ENCODE data around the gene A2ML1.

The A2ML1 gene

GRCh38 chr12:8822298-8822697 lies at the start of gene A2ML1:
Gene A2ML1, plus strand, starts transcription at chr12:8822621. Its CDS starts 31 bp downstream, at chr12:8822652.
- no peak within 1 kb of the TSS for H3K27ac ChIP-seq

GRCh38 chr12:8773461-8773860 lies 49.0 kb upstream of the A2ML1 start:
- TF ChIP-seq, protein P1, sequence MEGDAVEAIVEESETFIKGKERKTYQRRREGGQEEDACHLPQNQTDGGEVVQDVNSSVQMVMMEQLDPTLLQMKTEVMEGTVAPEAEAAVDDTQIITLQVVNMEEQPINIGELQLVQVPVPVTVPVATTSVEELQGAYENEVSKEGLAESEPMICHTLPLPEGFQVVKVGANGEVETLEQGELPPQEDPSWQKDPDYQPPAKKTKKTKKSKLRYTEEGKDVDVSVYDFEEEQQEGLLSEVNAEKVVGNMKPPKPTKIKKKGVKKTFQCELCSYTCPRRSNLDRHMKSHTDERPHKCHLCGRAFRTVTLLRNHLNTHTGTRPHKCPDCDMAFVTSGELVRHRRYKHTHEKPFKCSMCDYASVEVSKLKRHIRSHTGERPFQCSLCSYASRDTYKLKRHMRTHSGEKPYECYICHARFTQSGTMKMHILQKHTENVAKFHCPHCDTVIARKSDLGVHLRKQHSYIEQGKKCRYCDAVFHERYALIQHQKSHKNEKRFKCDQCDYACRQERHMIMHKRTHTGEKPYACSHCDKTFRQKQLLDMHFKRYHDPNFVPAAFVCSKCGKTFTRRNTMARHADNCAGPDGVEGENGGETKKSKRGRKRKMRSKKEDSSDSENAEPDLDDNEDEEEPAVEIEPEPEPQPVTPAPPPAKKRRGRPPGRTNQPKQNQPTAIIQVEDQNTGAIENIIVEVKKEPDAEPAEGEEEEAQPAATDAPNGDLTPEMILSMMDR (conservative IDR thresholded peaks at IDR 0.05): no peak
- no peak for TF ChIP-seq ZFX (IDR thresholded peaks at IDR 0.05)
- no peak overlapping the region for H3K27ac ChIP-seq

More at GRCh38 chr12:8822298-8822697, at the start of gene A2ML1:
- TF ChIP-seq ZFX (IDR thresholded peaks at IDR 0.05): no peak
- TF ChIP-seq, protein P1 (conservative IDR thresholded peaks at IDR 0.05): no peak

- no peak for TF ChIP-seq ZFX (IDR thresholded peaks at IDR 0.05)
- TF ChIP-seq, protein P1 (conservative IDR thresholded peaks at IDR 0.05): no peak
- H3K27ac ChIP-seq: no peak overlapping the region
These were observed 43.1 kb upstream of the A2ML1 start for GRCh38 chr12:8779281-8779680.

DNA sequence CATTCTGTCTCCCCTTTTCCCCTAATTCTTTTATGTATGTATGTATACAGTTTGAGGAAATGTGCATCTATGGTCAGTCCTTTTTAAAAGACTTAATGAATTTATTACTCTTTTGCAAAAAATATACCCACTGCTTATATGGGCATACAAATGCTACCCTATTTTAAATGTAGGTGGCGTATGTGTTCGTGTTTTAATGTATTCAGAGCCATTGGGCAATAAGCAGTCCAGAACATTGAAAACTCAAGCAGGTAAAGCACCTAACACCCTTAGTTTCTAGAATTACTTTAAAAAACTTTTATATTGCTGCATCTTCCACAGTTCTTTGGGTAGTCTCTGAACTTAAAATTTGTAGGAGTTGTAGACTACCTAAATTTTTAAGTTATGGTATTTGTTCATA lies 42.6 kb upstream of the A2ML1 start:
- TF ChIP-seq, protein P1 (conservative IDR thresholded peaks at IDR 0.05): no peak
- H3K27ac ChIP-seq: no peak overlapping the region

DNA sequence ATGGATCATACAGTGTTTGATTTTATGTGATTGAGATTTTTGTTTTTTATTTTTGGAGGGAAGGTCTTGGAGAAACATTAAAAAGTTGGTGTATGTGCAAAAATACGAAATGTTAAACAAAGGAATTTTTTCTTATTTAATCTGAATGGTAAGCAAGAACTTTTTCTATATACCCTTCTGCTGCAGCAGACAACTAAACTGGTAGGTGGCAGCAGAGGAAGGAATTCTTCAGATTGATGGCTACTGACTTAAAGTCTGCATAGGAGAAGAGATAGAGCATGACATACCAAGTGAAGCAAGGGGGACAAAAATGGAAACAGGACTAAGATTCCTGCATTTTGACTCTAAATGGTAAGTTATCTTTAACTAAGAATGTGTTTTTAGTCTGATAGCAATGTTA lies 42.0 kb upstream of the A2ML1 start:
- TF ChIP-seq, protein P1 (conservative IDR thresholded peaks at IDR 0.05): peak; percentile 64
- no peak for TF ChIP-seq ZFX (IDR thresholded peaks at IDR 0.05)
- H3K27ac ChIP-seq: no peak overlapping the region

GRCh38 chr12:8781381-8782127 lies 40.9 kb upstream of the A2ML1 start:
- H3K27ac ChIP-seq: no peak overlapping the region
- TF ChIP-seq, protein P1 (conservative IDR thresholded peaks at IDR 0.05): no peak
- TF ChIP-seq ZFX (IDR thresholded peaks at IDR 0.05): no peak

DNA sequence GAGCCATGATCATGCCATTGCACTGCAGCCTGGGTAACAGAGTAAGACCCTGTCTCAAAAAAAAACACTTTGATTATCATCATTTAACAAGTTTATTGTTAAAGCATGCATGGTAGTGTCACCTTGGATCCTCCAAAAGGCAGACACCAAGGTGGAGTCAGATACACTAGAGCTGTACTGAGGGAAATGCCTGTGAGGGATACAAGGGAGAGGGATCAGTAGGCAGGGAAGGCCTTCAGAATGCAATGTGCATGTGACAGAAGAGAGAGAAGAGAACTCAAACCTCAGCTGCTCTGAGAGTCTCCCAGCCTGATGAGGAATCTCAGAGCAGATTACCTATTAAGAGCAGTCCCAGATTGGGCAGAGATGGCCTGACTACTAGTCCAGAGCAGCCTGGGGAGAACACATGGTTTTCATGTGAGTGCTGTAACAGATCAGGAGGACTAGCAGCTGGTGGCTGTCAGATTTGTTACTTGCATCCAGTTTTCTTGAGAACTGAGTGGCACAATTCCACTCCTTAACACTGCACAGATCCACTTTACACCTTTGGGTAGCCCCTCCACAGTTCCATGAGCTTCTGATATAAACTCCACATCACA lies 38.0 kb upstream of the A2ML1 start:
- TF ChIP-seq, protein P1 (conservative IDR thresholded peaks at IDR 0.05): no peak
- no peak for TF ChIP-seq ZFX (IDR thresholded peaks at IDR 0.05)
- no peak overlapping the region for H3K27ac ChIP-seq

All from C4-2B (cell line).